Measurements from ENCODE around the gene FBXO5. TPM values are rescaled to one million over a fixed set of nuclear protein-coding genes. Genes with fewer than 3 reads are reported as not detected.

Gene FBXO5
- total and polyA plus RNA-seq, 9 of the 15 experiments (the other 6 are each of a cell fraction or from before 2014, with no cell fraction given): 17.8 to 89.3 (median 62.9) TPM

DNA sequence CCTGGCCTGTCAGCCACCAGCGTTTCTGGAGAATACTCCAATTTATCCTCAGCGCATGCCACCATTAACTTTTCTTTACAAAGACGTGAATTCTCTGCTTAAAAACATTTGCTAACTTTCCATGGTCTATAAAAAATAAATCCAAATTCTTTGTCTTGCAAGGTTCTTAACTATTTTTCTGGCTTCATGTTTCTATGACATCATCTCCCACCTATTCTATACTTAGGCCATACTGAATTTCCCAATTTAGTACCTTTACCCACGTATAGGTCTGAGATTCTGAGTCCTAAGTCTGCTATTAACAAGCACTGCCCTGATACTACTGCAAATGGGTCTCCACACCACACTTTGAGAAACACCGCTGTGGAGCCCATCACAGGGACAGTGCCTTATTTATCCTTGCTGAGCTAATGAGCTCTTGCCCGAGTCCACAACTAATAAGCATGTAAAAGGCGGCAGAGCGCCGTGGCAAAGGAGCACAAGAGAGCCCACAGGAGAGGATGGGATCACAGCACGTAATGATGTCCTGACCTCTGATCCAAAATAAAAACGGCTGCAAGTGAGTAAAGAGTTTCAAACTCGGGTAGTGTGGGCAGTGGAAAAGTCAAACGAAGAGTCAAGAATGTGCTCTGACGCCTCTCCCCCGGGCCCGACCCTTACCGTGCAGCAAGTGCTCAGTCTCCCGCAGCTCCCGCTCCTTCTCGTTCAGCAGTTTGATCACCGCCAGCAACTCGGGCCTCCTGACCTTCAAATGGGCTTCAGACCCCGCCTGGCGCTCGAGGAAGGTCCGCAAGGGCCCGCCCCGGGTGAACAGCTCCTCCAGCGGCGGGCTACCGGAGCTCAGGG is 19.1 kb upstream of the FBXO5 start:
- POLR2A ChIA-PET: interaction anchor here (3.5 kb wide), 1 partner anchor 18 kb away, joined by 37 read pairs; the partner anchor contains the start of gene FBXO5
- peak; percentile 35 for FAIRE-seq
- 0% methylated on average over 16 of the region's 31 CpGs for WGBS (ENCODE audit: insufficient coverage, low coverage, missing lambda C conversion rate)
- no peak for TF ChIP-seq SMAD1 (IDR thresholded peaks at IDR 0.05; ENCODE audit: low read depth, low read length, partially characterized antibody)
- TF ChIP-seq BACH1 (tag; IDR thresholded peaks at IDR 0.05): no peak
- no peak for TF ChIP-seq NFIX (CRISPR knock-in tag; IDR thresholded peaks at IDR 0.05; ENCODE audit: low read depth)
- TF ChIP-seq ZNF717 (CRISPR knock-in tag; IDR thresholded peaks at IDR 0.05): no peak
- TF ChIP-seq, protein P1, sequence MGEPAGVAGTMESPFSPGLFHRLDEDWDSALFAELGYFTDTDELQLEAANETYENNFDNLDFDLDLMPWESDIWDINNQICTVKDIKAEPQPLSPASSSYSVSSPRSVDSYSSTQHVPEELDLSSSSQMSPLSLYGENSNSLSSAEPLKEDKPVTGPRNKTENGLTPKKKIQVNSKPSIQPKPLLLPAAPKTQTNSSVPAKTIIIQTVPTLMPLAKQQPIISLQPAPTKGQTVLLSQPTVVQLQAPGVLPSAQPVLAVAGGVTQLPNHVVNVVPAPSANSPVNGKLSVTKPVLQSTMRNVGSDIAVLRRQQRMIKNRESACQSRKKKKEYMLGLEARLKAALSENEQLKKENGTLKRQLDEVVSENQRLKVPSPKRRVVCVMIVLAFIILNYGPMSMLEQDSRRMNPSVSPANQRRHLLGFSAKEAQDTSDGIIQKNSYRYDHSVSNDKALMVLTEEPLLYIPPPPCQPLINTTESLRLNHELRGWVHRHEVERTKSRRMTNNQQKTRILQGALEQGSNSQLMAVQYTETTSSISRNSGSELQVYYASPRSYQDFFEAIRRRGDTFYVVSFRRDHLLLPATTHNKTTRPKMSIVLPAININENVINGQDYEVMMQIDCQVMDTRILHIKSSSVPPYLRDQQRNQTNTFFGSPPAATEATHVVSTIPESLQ (CRISPR knock-in tag; IDR thresholded peaks at IDR 0.05): no peak
- TF ChIP-seq DDX20 (tag; IDR thresholded peaks at IDR 0.05; ENCODE audit: low read depth): no peak
- no peak for TF ChIP-seq CEBPG (CRISPR knock-in tag; IDR thresholded peaks at IDR 0.05)
- TF ChIP-seq CEBPG (tag; conservative IDR thresholded peaks at IDR 0.05 in 1 of 2, IDR thresholded peaks at IDR 0.05 in 1 of 2): no peak
- TF ChIP-seq NCOR1 (IDR thresholded peaks at IDR 0.05): no peak
- no peak for TF ChIP-seq SMARCA4 (IDR thresholded peaks at IDR 0.05)
- TF ChIP-seq TAF1 (IDR thresholded peaks at IDR 0.05; ENCODE audit: control insufficient read depth, extremely low read depth, insufficient read depth, low read length, severe bottlenecking): no peak
- no peak for TF ChIP-seq MBD2 (IDR thresholded peaks at IDR 0.05; ENCODE audit: borderline replicate concordance, low read depth)
- TF ChIP-seq, protein P2, sequence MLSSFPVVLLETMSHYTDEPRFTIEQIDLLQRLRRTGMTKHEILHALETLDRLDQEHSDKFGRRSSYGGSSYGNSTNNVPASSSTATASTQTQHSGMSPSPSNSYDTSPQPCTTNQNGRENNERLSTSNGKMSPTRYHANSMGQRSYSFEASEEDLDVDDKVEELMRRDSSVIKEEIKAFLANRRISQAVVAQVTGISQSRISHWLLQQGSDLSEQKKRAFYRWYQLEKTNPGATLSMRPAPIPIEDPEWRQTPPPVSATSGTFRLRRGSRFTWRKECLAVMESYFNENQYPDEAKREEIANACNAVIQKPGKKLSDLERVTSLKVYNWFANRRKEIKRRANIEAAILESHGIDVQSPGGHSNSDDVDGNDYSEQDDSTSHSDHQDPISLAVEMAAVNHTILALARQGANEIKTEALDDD (IDR thresholded peaks at IDR 0.05): no peak
- 0 out of 2 replicates have a peak, but pooled peaks have one; percentile 30 for TF ChIP-seq FOXK1 (CRISPR knock-in tag; IDR thresholded peaks at IDR 0.05; ENCODE audit: borderline replicate concordance)
- TF ChIP-seq ZNF133 (CRISPR knock-in tag; IDR thresholded peaks at IDR 0.05): no peak
- no peak for TF ChIP-seq TRIM28 (IDR thresholded peaks at IDR 0.05)
- no peak for TF ChIP-seq SRSF1 (IDR thresholded peaks at IDR 0.05; ENCODE audit: low read depth, low read length)
- no peak for TF ChIP-seq MXI1 (IDR thresholded peaks at IDR 0.05; ENCODE audit: low read depth, low read length)
- peak; percentile 18 for TF ChIP-seq CCNT2 (IDR thresholded peaks at IDR 0.05; ENCODE audit: borderline replicate concordance, extremely low read depth, insufficient read length, low read depth, low read length)

More for the DNA sequence above, 19.1 kb upstream of the FBXO5 start:
- Histone ChIP-seq H2AFZ (ENCODE audit: low read depth, low read length) (peak overlapping the region; percentile 41; the same call in 1 of the 2 replicates), H3K9me3 (replicated peaks; ENCODE audit: control insufficient read depth, insufficient read depth, low read depth, low read length) (peaks cover 6% of the 10 kb centered on the region), H3K79me2 (ENCODE audit: control insufficient read depth, insufficient read depth, low read length) (peaks cover 76% of the 10 kb centered on the region), H3K27me3 (ENCODE audit: control insufficient read depth in 2 of 2, insufficient read depth in 2 of 2, low read length in 2 of 2) (no peaks in the 10 kb centered on the region; a peak in 1 of 5 replicates), H4K20me1 (replicated peaks; ENCODE audit: control insufficient read depth, insufficient read depth, low read length) (no peaks in the 10 kb centered on the region), H3K4me1 (replicated peaks in 1 of 2; ENCODE audit: control insufficient read depth in 2 of 2, insufficient read depth in 2 of 2, low read length in 2 of 2) (peaks cover 0 to 3% of the 10 kb centered on the region in 2 experiments; a peak in 2 of 5 replicates), H3K36me3 (ENCODE audit: control insufficient read depth, insufficient read depth, low read length) (peaks cover 42% of the 10 kb centered on the region), H3K4me3 (peak overlapping the region; percentile 89), H3K9me1 (ENCODE audit: control insufficient read depth, insufficient read depth, low read length) (no peaks in the 10 kb centered on the region), H3K4me2 (ENCODE audit: insufficient read depth, low read length) (peak overlapping the region; percentile 98), H3K9ac (ENCODE audit: insufficient read depth in 1 of 2, low read depth in 2 of 2, low read length in 2 of 2) (peak overlapping the region; percentile 93 to 96), H3K27ac (ENCODE audit: extremely low read depth, low read depth, low read length) (peak overlapping the region; percentile 88)
- peak; percentile 58 for ATAC-seq
- BruUV-seq (replicated peaks): TSS peak; percentile 59
- intact Hi-C loops (cut with micrococcal nuclease): loop anchor here (2.0 to 5.0 kb wide), 3 partner anchors 19 to 1610 kb away; partner anchors contain the start of genes FBXO5 and ZBTB2
- in situ Hi-C loops (cut with MboI): no loop called here
- CTCF ChIA-PET (ENCODE audit: low intra/inter-chr PET ratio): no interaction called here
- DNase-seq (ENCODE audit: extremely low read depth in 1 of 4, low spot score in 3 of 4): peak in 3 of 4 experiments; percentile 17 to 42 (median 25)
